ENCODE data around the gene MFAP4. TPM values are rescaled to one million over a fixed set of nuclear protein-coding genes. Genes with fewer than 3 reads are reported as not detected.

Gene MFAP4
- total and polyA plus RNA-seq, 9 of the 15 experiments (the other 6 are each of a cell fraction or from before 2014, with no cell fraction given) = 0.07 to 0.24 TPM; not detected in 7

GRCh38 chr17:19372011-19372370 is 15.0 kb downstream of the MFAP4 start (continued):
- no peak for TF ChIP-seq PRDM10 (IDR thresholded peaks at IDR 0.05; ENCODE audit: partially characterized antibody)

GRCh38 chr17:19371259-19372010 is 15.6 kb downstream of the MFAP4 start:
- Histone ChIP-seq H3K9me1 (ENCODE audit: control insufficient read depth, insufficient read depth, low read length) (no peaks in the 10 kb centered on the region), H3K36me3 (ENCODE audit: control insufficient read depth, insufficient read depth, low read length) (no peaks in the 10 kb centered on the region), H3K4me1 (replicated peaks in 1 of 2; ENCODE audit: control insufficient read depth in 2 of 2, insufficient read depth in 2 of 2, low read length in 2 of 2) (peaks cover 0 to 5% of the 10 kb centered on the region in 2 experiments; a peak in 3 of 5 replicates), H3K27ac (ENCODE audit: extremely low read depth, low read depth, low read length) (no peak overlapping the region), H3K4me3 (no peak overlapping the region), H3K27me3 (ENCODE audit: control insufficient read depth in 2 of 2, insufficient read depth in 2 of 2, low read length in 2 of 2) (no peaks in the 10 kb centered on the region), H3K9ac (ENCODE audit: insufficient read depth in 1 of 2, low read depth in 2 of 2, low read length in 2 of 2) (no peak overlapping the region), H3K9me3 (replicated peaks; ENCODE audit: control insufficient read depth, insufficient read depth, low read depth, low read length) (no peaks in the 10 kb centered on the region), H2AFZ (ENCODE audit: low read depth, low read length) (no peak overlapping the region), H3K79me2 (ENCODE audit: control insufficient read depth, insufficient read depth, low read length) (no peaks in the 10 kb centered on the region), H4K20me1 (replicated peaks; ENCODE audit: control insufficient read depth, insufficient read depth, low read length) (no peaks in the 10 kb centered on the region), H3K4me2 (ENCODE audit: insufficient read depth, low read length) (no peak overlapping the region)
- DNase-seq (ENCODE audit: extremely low read depth in 1 of 4, low spot score in 3 of 4) (no peak), ATAC-seq (no peak), FAIRE-seq (no peak)
- POLR2A ChIA-PET = interaction anchor here (1.0 kb wide), 1 partner anchor 22 kb away, joined by 6 read pairs; no protein-coding TSS in a partner anchor
- 25% methylated on average over 2 of the region's 7 CpGs for WGBS (ENCODE audit: insufficient coverage, low coverage, missing lambda C conversion rate)
- TF ChIP-seq YY1 (IDR thresholded peaks at IDR 0.05; ENCODE audit: borderline replicate concordance in 1 of 3, control insufficient read depth in 1 of 3, extremely low read depth in 1 of 3, insufficient read depth in 3 of 3, insufficient read length in 1 of 3, insufficient replicate concordance in 2 of 3, low read depth in 1 of 3, low read length in 2 of 3) (no peak), FIP1L1 (IDR thresholded peaks at IDR 0.05; ENCODE audit: low read depth, low read length, poor library complexity, severe bottlenecking) (no peak), CHD4 (IDR thresholded peaks at IDR 0.05; ENCODE audit: insufficient read depth, insufficient replicate concordance, low read depth, low read length, poor library complexity, severe bottlenecking) (no peak), HNRNPK (IDR thresholded peaks at IDR 0.05; ENCODE audit: low read depth, low read length, poor library complexity, severe bottlenecking) (no peak), WHSC1 (IDR thresholded peaks at IDR 0.05; ENCODE audit: low read length) (no peak), SAFB (IDR thresholded peaks at IDR 0.05; ENCODE audit: borderline replicate concordance, low read depth, low read length) (no peak), TBP (optimal IDR thresholded peaks at IDR 0.05; ENCODE audit: low read depth, low read length) (no peak), ZNF766 (CRISPR knock-in tag; conservative IDR thresholded peaks at IDR 0.05) (no peak), SIN3B (IDR thresholded peaks at IDR 0.05; ENCODE audit: low read depth) (no peak), ZEB2 (IDR thresholded peaks at IDR 0.05) (no peak), NFE2 (IDR thresholded peaks at IDR 0.05; ENCODE audit: low read depth) (no peak)
- in situ Hi-C loops (cut with MboI) (no loop called here), intact Hi-C loops (cut with micrococcal nuclease) (no loop called here)
- CTCF ChIA-PET (ENCODE audit: low intra/inter-chr PET ratio) = no interaction called here
- no TSS peak for BruUV-seq (replicated peaks)
